SK-N-MC (cell line): Measurements from ENCODE around the gene RBM4B.
"Not testable (repeated sequence)": the region's sequence is repeated elsewhere in the genome, so short reads cannot be mapped to it uniquely, and the experiment has no call there.

Source experiments
- DNase-seq: peaks from one replicate; pipeline ENCODE4 v3.0.0-alpha.2; 2011; ENCODE audit warnings: low read depth, low spot score
- H3K27ac ChIP-seq: fragments of 200-600 bp; sonication (generic); 2 replicates; pipeline ENCODE4 v1.5.1; 2016; ENCODE audit warnings: mixed run types
- H3K36me3 ChIP-seq: fragments of 200-600 bp; sonication (generic); 2 replicates; pipeline ENCODE4 v1.6.1; 2017; ENCODE audit warnings: antibody characterized with exemption, low read length, mixed read lengths; ENCODE audit not compliant: insufficient read depth
- H3K4me3 ChIP-seq: fragments of 200-600 bp; sonication (generic); 2 replicates; pipeline ENCODE4 v1.5.1; 2016
- H3K9ac ChIP-seq: fragments of 200-600 bp; sonication (generic); 2 replicates; pipeline ENCODE4 v1.8.0; 2017; ENCODE audit warnings: mixed run types, mixed read lengths; ENCODE audit not compliant: insufficient read length
- H3K9me3 ChIP-seq: fragments of 200-600 bp; sonication (generic); 2 replicates; pipeline ENCODE4 v1.6.1; 2017; ENCODE audit warnings: low read depth, mild to moderate bottlenecking, antibody characterized with exemption, low read length, moderate library complexity, mixed read lengths
- EZH2 ChIP-seq: fragments of 200-600 bp; sonication (generic); IDR thresholded peaks from one replicate; pipeline ENCODE4 v1.6.1; 2017; ENCODE audit warnings: antibody characterized with exemption
- FOXP2 ChIP-seq: optimal IDR thresholded peaks from 2 replicates; pipeline ENCODE3; 2011; ENCODE audit warnings: mild to moderate bottlenecking, moderate library complexity; ENCODE audit not compliant: insufficient read depth; ENCODE audit errors: extremely low read length, control extremely low read depth
- POLR2AphosphoS5 ChIP-seq: IDR thresholded peaks from 2 replicates; pipeline ENCODE4 v1.6.1; 2012; ENCODE audit warnings: mild to moderate bottlenecking, low read depth, low read length, borderline replicate concordance

RBM4B gene

GRCh38 chr11:66677599-66678375 is at the start of gene RBM4B:
Gene RBM4B (minus strand): TSS chr11:66677887. CDS start chr11:66677079, 808 bp downstream.
- DNase-seq: peak; percentile 45
- peak within 1 kb of the TSS; percentile 98 for H3K27ac ChIP-seq
- TF ChIP-seq POLR2AphosphoS5 (peak; percentile 92), FOXP2 (peak; percentile 17), EZH2 (no peak)
- no peaks in the 10 kb centered on the region for H3K9me3 ChIP-seq
- peak within 1 kb of the TSS; percentile 88 for H3K9ac ChIP-seq
- peaks cover 18% of the 10 kb centered on the region for H3K36me3 ChIP-seq
- H3K4me3 ChIP-seq: peak within 1 kb of the TSS; percentile 95

GRCh38 chr11:66725647-66726046 is 48.0 kb upstream of the RBM4B start:
- Histone ChIP-seq H3K36me3 (peaks cover 10% of the 10 kb centered on the region; the same call in 1 of the 2 replicates), H3K9me3 (no peaks in the 10 kb centered on the region), H3K27ac (0 out of 2 replicates have a peak overlapping the region, but pooled peaks have one; percentile 29), H3K9ac (peak overlapping the region; percentile 33), H3K4me3 (peak overlapping the region; percentile 81)
- no peak for DNase-seq
- no peak for TF ChIP-seq EZH2
- TF ChIP-seq FOXP2: no peak
- no peak for TF ChIP-seq POLR2AphosphoS5

DNA sequence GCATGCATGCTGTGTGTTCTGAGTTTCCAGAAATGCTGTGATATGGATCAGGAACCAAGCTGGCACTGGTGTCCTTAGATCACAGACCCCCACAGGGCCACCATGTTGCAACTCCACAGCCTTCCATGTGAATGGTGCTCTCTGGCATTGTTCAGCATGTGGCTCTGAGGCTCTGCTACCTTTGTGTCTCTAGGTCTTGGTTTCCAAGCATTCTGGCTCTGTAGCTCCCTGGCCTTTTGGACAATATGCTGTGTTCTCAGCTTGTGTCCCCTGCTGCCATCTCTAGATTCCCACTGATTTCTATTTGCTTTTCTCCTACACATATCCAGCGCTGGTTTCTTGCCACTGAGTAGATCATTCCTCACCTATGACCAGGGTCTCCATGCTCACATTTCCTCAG is 47.4 kb upstream of the RBM4B start:
- H3K9ac ChIP-seq: no peak overlapping the region
- no peak overlapping the region for H3K27ac ChIP-seq
- H3K4me3 ChIP-seq: no peak overlapping the region
- no peak for DNase-seq
- no peak for TF ChIP-seq FOXP2
- TF ChIP-seq POLR2AphosphoS5: no peak
- TF ChIP-seq EZH2: no peak
- H3K9me3 ChIP-seq: no peaks in the 10 kb centered on the region
- peaks cover 15% of the 10 kb centered on the region for H3K36me3 ChIP-seq

DNA sequence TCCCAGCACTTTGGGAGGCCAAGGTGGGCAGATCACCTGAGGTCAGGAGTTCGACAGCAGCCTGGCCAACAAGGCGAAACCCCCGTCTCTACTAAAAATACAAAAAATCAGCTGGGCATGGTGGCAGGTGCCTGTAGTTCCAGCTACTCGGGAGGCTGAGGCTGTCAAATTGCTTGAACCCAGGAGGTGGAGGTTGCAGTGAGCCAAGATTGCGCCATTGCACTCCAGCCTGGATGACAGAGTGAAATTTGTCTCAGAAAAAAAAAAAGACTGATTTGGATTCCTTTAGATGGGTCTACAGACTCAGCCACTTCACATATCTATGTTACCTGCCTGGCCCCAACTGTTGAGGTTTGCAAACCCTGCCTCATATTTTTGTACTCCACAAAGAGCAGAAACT is 46.5 kb upstream of the RBM4B start:
- H3K9ac ChIP-seq, H3K4me3 ChIP-seq: not testable (repeated sequence)

GRCh38 chr11:66723693-66724092 is 46.0 kb upstream of the RBM4B start:
- Histone ChIP-seq H3K9me3 (no peaks in the 10 kb centered on the region), H3K4me3 (no peak overlapping the region), H3K27ac (peak overlapping the region; percentile 60; the same call in 1 of the 2 replicates), H3K9ac (no peak overlapping the region), H3K36me3 (peaks cover 24% of the 10 kb centered on the region)
- no peak for TF ChIP-seq EZH2
- no peak for TF ChIP-seq FOXP2
- TF ChIP-seq POLR2AphosphoS5: no peak
- no peak for DNase-seq

More for the DNA sequence above, 46.5 kb upstream of the RBM4B start:
- not testable (repeated sequence) for H3K9me3 ChIP-seq, H3K27ac ChIP-seq, DNase-seq
- H3K36me3 ChIP-seq: peaks cover 24% of the 10 kb centered on the region

DNA sequence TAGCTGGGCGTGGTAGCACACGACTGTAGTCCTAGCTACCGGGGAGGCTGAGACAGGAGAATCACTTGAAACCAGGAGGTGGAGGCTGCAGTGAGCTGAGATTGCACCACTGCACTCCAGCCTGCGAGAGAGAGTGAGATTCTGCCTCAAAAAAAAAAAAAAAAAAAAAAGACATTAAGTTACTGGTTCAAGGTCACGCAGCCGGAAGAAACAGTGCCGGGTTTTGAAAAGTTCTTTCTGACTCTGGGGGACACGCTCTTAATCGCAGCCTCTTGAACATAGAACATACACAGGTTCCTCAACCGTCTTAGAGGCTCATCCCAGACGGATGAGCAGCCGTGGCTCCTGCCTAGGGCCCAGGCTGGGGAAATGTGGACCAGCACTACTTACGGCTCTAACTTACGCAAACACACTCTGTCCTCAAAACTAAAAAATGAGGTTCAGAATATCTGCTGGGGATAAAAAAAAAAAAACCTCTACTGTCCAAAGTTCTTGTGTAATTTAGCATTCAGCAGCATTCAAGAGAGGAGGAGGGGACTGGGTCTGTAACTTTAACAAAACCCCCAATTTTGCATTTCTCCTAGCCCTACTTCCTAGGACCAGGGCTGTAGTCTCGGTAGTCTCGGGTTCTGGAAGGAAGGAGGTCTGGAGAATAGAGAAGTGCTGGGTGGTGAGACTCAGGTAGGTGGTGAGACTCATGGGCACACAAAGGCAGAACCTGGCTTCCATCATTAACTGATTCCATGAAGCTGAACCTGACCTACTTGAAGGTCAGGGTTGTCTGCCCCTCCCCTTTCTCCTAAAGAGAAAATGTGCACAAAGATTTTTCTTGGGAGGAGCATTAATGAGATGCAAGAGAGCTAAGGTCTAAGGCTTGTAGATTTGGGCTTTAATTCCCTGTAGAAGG is 45.3 kb upstream of the RBM4B start:
- no peak for TF ChIP-seq FOXP2
- no peak for TF ChIP-seq EZH2
- TF ChIP-seq POLR2AphosphoS5: no peak
- Histone ChIP-seq H3K4me3 (no peak overlapping the region), H3K36me3 (peaks cover 30% of the 10 kb centered on the region), H3K9me3 (no peaks in the 10 kb centered on the region), H3K27ac (peak overlapping the region; percentile 60), H3K9ac (no peak overlapping the region)
- no peak for DNase-seq

GRCh38 chr11:66721939-66722338 is 44.3 kb upstream of the RBM4B start:
- H3K27ac ChIP-seq: no peak overlapping the region

DNA sequence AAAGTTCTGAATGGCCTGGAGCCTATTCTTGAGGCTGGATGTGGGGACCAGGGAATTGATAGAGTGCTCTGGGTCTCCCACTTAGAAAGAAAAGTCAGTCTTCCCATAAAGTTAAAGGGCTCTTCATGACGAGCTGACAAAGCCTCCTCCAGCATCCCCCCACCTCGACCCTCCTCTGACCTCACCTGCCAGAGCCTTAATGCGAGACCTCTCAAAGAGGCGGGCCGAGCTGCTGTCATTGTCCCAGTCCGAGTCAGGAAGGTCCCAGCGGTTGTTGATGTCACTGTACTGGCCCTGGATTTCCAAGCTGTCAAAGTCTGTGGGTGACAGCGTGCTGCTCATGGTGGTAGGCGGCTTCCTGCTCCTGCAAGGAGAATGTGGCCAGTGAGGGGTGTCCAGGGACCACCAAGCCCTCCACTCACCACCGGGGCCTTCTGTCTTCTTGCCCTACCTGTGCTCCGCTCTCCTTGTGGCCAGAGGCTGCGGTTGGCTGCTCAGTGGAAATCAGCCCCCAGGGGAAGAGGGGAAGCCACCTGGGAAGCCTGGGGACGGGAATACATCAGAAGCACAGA is 43.3 kb upstream of the RBM4B start:
- H3K9me3 ChIP-seq: no peaks in the 10 kb centered on the region

More at GRCh38 chr11:66721939-66722338, 44.3 kb upstream of the RBM4B start:
- no peak for DNase-seq
- no peak overlapping the region for H3K9ac ChIP-seq
- H3K9me3 ChIP-seq: no peaks in the 10 kb centered on the region
- H3K36me3 ChIP-seq: peaks cover 36% of the 10 kb centered on the region
- no peak overlapping the region for H3K4me3 ChIP-seq
- TF ChIP-seq POLR2AphosphoS5: no peak
- no peak for TF ChIP-seq FOXP2

More for the DNA sequence above, 43.3 kb upstream of the RBM4B start:
- Histone ChIP-seq H3K4me3 (no peak overlapping the region), H3K9ac (no peak overlapping the region), H3K36me3 (peaks cover 36% of the 10 kb centered on the region), H3K27ac (no peak overlapping the region)
- DNase-seq: no peak
- TF ChIP-seq FOXP2 (no peak), EZH2 (no peak), POLR2AphosphoS5 (no peak)
